IMR-90 (cell line): ENCODE data around the gene STXBP4. TPM values are rescaled to one million over a fixed set of nuclear protein-coding genes. Genes with fewer than 3 reads are reported as not detected.

Source experiments
- ATAC-seq: fragments of 200-7000 bp; cut with Tn5 transposase; 2 replicates; pipeline ENCODE4 v1.9.1; 2020; ENCODE audit warnings: low read depth, mild to moderate bottlenecking, moderate library complexity
- BruUV-seq: library from RNA; stranded (reverse); fragments of 400-500 nt; replicated peaks from 2 replicates; lab custom pipeline; 2021; lab: Mats Ljungman, UMichigan
- CTCF ChIA-PET: fragments of 300-600 bp; formaldehyde crosslinking; extraction: SDS; loops from one replicate; lab custom pipeline; 2021; ENCODE audit warnings: antibody characterized with exemption; lab: Yijun Ruan, JAX
- POLR2A ChIA-PET: fragments of 300-600 bp; sonication (Branson Sonifier 250); formaldehyde crosslinking; loops from one replicate; lab custom pipeline; 2022; ENCODE audit warnings: antibody characterized with exemption; ENCODE audit not compliant: unreplicated experiment; lab: Charles Lee
- DNase-seq: peaks from one replicate; pipeline ENCODE4 v3.0.0; 2013
- H2AFZ ChIP-seq: replicated peaks from 2 replicates; pipeline ENCODE3; 2013; ENCODE audit warnings: low read length, mild to moderate bottlenecking; ENCODE audit not compliant: poor library complexity
- H2AK5ac ChIP-seq: 2 replicates; pipeline ENCODE4 v1.6.1; 2013; ENCODE audit warnings: low read depth, low read length, inconsistent platforms
- H2AK9ac ChIP-seq: replicated peaks from 2 replicates; pipeline ENCODE3; 2013; ENCODE audit warnings: mild to moderate bottlenecking, low read depth, low read length, moderate library complexity; ENCODE audit not compliant: poor library complexity
- H2BK120ac ChIP-seq: 2 replicates; pipeline ENCODE4 v1.6.1; 2013; ENCODE audit warnings: low read depth, low read length, inconsistent platforms
- H2BK15ac ChIP-seq: 3 replicates; pipeline ENCODE4 v1.6.1; 2013; ENCODE audit warnings: low read depth, low read length, inconsistent platforms
- H2BK20ac ChIP-seq: 2 replicates; pipeline ENCODE4 v1.6.1; 2013; ENCODE audit warnings: low read depth, mild to moderate bottlenecking, inconsistent platforms, low read length, moderate library complexity
- H2BK5ac ChIP-seq: 2 replicates; pipeline ENCODE4 v1.6.1; 2013; ENCODE audit warnings: mild to moderate bottlenecking, low read depth, low read length, inconsistent platforms; ENCODE audit not compliant: poor library complexity, severe bottlenecking
- H3K14ac ChIP-seq: replicated peaks from 2 replicates; pipeline ENCODE4 v1.6.1; 2013; ENCODE audit warnings: low read depth, low read length, inconsistent platforms
- H3K18ac ChIP-seq: 2 replicates; pipeline ENCODE4 v1.6.1; 2013; ENCODE audit warnings: low read depth, low read length, control low read depth
- H3K23ac ChIP-seq: 2 replicates; pipeline ENCODE4 v1.6.1; 2013; ENCODE audit warnings: low read depth, low read length, inconsistent platforms
- H3K27ac ChIP-seq: 2 replicates; pipeline ENCODE4 v1.5.1; 2013; ENCODE audit warnings: mild to moderate bottlenecking, control low read depth, low read length; ENCODE audit not compliant: insufficient read depth
- H3K27me3 ChIP-seq: 2 replicates; pipeline ENCODE4 v1.6.1; 2013; ENCODE audit warnings: low read length; ENCODE audit not compliant: control insufficient read depth, insufficient read depth
- H3K36me3 ChIP-seq: 2 replicates; pipeline ENCODE4 v1.6.1; 2013; ENCODE audit warnings: low read length, mixed read lengths; ENCODE audit not compliant: control insufficient read depth, insufficient read depth
- H3K4ac ChIP-seq: 2 replicates; pipeline ENCODE4 v1.6.1; 2013; ENCODE audit warnings: low read depth, low read length, inconsistent platforms
- H3K4me1 ChIP-seq: 2 replicates; pipeline ENCODE4 v1.6.1; 2013; ENCODE audit warnings: low read length, mixed read lengths; ENCODE audit not compliant: control insufficient read depth, insufficient read depth
- H3K4me2 ChIP-seq: 2 replicates; pipeline ENCODE4 v1.6.1; 2013; ENCODE audit warnings: low read depth, mild to moderate bottlenecking, control low read depth, low read length, moderate library complexity
- H3K4me3 ChIP-seq: 2 replicates; pipeline ENCODE4 v1.5.1; 2013; ENCODE audit warnings: low read depth, mild to moderate bottlenecking, control low read depth, low read length, moderate library complexity; ENCODE audit not compliant: insufficient read depth
- H3K56ac ChIP-seq: 2 replicates; pipeline ENCODE4 v1.6.1; 2013; ENCODE audit warnings: low read length, inconsistent platforms; ENCODE audit not compliant: insufficient read depth; ENCODE audit errors: extremely low read depth
- H3K79me1 ChIP-seq, 2 experiments: 2 replicates each; pipeline ENCODE4 v1.6.1; 2013; ENCODE audit warnings: low read length in 2 of 2, inconsistent platforms in 1 of 2, low read depth in 1 of 2
- H3K9ac ChIP-seq: 2 replicates; pipeline ENCODE4 v1.6.1; 2013; ENCODE audit warnings: low read depth, low read length, control low read depth
- H3K9me1 ChIP-seq: 2 replicates; pipeline ENCODE4 v1.6.1; 2013; ENCODE audit warnings: low read length, inconsistent platforms; ENCODE audit not compliant: insufficient read depth
- H3K9me3 ChIP-seq: 2 replicates; pipeline ENCODE4 v1.6.1; 2013; ENCODE audit warnings: low read length; ENCODE audit not compliant: control insufficient read depth, insufficient read depth
- H4K20me1 ChIP-seq: 2 replicates; pipeline ENCODE4 v1.6.1; 2013; ENCODE audit warnings: low read length, inconsistent platforms; ENCODE audit not compliant: insufficient read depth
- H4K5ac ChIP-seq: 2 replicates; pipeline ENCODE4 v1.6.1; 2013; ENCODE audit warnings: mild to moderate bottlenecking, low read depth, low read length, control low read depth
- H4K8ac ChIP-seq, 2 experiments: 2 replicates each; pipeline ENCODE4 v1.6.1; 2013; ENCODE audit warnings: low read depth in 2 of 2, low read length in 2 of 2, control low read depth in 1 of 2, inconsistent platforms in 1 of 2
- H4K91ac ChIP-seq: 2 replicates; pipeline ENCODE4 v1.6.1; 2013; ENCODE audit warnings: low read depth, low read length, inconsistent platforms; ENCODE audit not compliant: insufficient read depth
- CEBPB ChIP-seq: IDR thresholded peaks from 2 replicates; pipeline ENCODE4 v1.6.1; 2012; ENCODE audit warnings: low read depth, low read length, improper control_type of control experiment
- CHD1 ChIP-seq: IDR thresholded peaks from 2 replicates; pipeline ENCODE4 v1.6.1; 2012; ENCODE audit warnings: low read depth, low read length, improper control_type of control experiment
- FOS ChIP-seq: fragments of 150-350 bp; IDR thresholded peaks from 2 replicates; pipeline ENCODE4 v1.6.1; 2016; ENCODE audit warnings: low read depth, low read length
- MAZ ChIP-seq: IDR thresholded peaks from 2 replicates; pipeline ENCODE4 v1.6.1; 2012; ENCODE audit warnings: low read depth, mild to moderate bottlenecking, low read length, improper control_type of control experiment, moderate library complexity, borderline replicate concordance
- MXI1 ChIP-seq: IDR thresholded peaks from 2 replicates; pipeline ENCODE4 v1.6.1; 2012; ENCODE audit warnings: low read depth, mild to moderate bottlenecking, low read length, moderate library complexity, borderline replicate concordance
- NFE2L2 ChIP-seq: fragments of 150-350 bp; IDR thresholded peaks from 2 replicates; pipeline ENCODE4 v1.6.1; 2016; ENCODE audit warnings: low read depth, mild to moderate bottlenecking, low read length
- RAD21 ChIP-seq: IDR thresholded peaks from 2 replicates; pipeline ENCODE4 v1.6.1; 2012; ENCODE audit warnings: low read length, improper control_type of control experiment
- WGBS, 2 experiments: methylation state at CpG; one replicate each; pipeline versions ENCODE4 v1.1.5 to v1.1.7; 2013; ENCODE audit warnings: missing lambda C conversion rate in 2 of 2; ENCODE audit not compliant: insufficient read length in 1 of 2; ENCODE audit errors: extremely low coverage in 2 of 2; 5-methylcytosine and 5-hydroxymethylcytosine counted together
- dilution Hi-C: fragments of 300-500 bp; cut with HindIII; formaldehyde crosslinking; loops from one replicate; pipeline ENCODE4 v1.14.3; 2018; ENCODE audit warnings: low sequenced_read_pairs; ENCODE audit not compliant: unreplicated experiment
- in situ Hi-C: fragments of 300-500 bp; cut with MboI; formaldehyde crosslinking; loops from 3 replicates; pipeline ENCODE4 v1.14.3; 2019; ENCODE audit warnings: low sequenced_read_pairs, inconsistent platforms, mixed read lengths
- intact Hi-C: fragments of 100-400 bp; cut with micrococcal nuclease; formaldehyde crosslinking; loops from 2 replicates; pipeline ENCODE4 v1.10.0; 2022
- polyA plus RNA-seq, 3 experiments: library from polyadenylated mRNA; depleted of rRNA; stranded (reverse); fragments of >200 nt; gene quantifications; 2 replicates each; pipeline ENCODE4 v1.2.3, GENCODE V29; 2012; ENCODE audit warnings: low replicate concordance in 1 of 3
- total RNA-seq: library from RNA; depleted of rRNA; stranded (reverse); fragments of >200 nt; gene quantifications from 2 replicates; pipeline ENCODE4 v1.2.3, GENCODE V29; 2012
- TF ChIP-seq, protein P1 (sequence below): fragments of 150-350 bp; IDR thresholded peaks from 2 replicates; pipeline ENCODE4 v1.6.1; 2017; ENCODE audit warnings: mild to moderate bottlenecking, antibody characterized with exemption, low read length, low read depth

The STXBP4 gene
- total and polyA plus RNA-seq, 2 of the 4 experiments (the other 2 are of a cell fraction) = 4.1 to 20.4 TPM

DNA sequence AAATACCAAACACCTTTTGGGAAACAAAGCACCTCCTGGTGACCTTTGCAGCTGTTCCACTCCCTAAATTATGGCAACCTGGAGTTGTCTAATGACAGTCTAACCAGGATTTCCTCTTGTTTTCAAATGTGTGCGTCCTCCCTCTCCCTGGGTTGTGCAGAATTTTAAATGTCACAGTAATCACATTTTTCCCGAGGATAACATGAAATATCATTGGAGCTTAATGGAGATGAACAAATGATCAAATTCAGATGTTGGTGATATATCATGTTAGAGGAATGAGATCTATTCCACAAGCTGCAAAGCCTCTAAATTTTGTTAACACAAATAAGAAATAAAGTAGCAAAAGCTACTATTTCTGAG, 209.3 kb downstream of the STXBP4 start:
- Histone ChIP-seq H3K36me3 (no peaks in the 10 kb centered on the region), H2AFZ (no peak overlapping the region), H3K4me1 (peaks cover 2% of the 10 kb centered on the region; the same call in 1 of the 2 replicates), H3K79me1 (no peaks in the 10 kb centered on the region), H2BK5ac (no peak overlapping the region), H3K56ac (no peak overlapping the region), H3K27ac (no peak overlapping the region), H2BK15ac (no peak overlapping the region), H3K4me3 (no peak overlapping the region), H4K91ac (no peak overlapping the region), H4K5ac (no peak overlapping the region), H2BK120ac (no peak overlapping the region), H3K9me1 (0 out of 2 replicates have a peak, but pooled peaks cover 2% of the 10 kb centered on the region), H4K8ac (no peak overlapping the region), H3K4me2 (no peak overlapping the region), H3K27me3 (no peaks in the 10 kb centered on the region), H3K9me3 (no peaks in the 10 kb centered on the region), H2AK9ac (no peak overlapping the region), H2BK20ac (no peak overlapping the region), H4K20me1 (no peaks in the 10 kb centered on the region), H3K4ac (no peak overlapping the region), H3K14ac (no peak overlapping the region), H2AK5ac (no peak overlapping the region), H3K23ac (no peak overlapping the region), H3K18ac (no peak overlapping the region), H3K9ac (no peak overlapping the region)
- WGBS, 2 experiments = no CpG with 5 or more reads among the region's 2 CpGs
- no TSS peak for BruUV-seq
- no peak for DNase-seq
- POLR2A ChIA-PET = no interaction called here
- intact Hi-C loops = no loop called here
- CTCF ChIA-PET = no interaction called here
- no peak for TF ChIP-seq RAD21
- no peak for TF ChIP-seq NFE2L2
- TF ChIP-seq MXI1 = no peak
- no peak for TF ChIP-seq CEBPB
- no peak for TF ChIP-seq FOS
- no peak for TF ChIP-seq CHD1
- no peak for TF ChIP-seq MAZ
- TF ChIP-seq, protein P1, sequence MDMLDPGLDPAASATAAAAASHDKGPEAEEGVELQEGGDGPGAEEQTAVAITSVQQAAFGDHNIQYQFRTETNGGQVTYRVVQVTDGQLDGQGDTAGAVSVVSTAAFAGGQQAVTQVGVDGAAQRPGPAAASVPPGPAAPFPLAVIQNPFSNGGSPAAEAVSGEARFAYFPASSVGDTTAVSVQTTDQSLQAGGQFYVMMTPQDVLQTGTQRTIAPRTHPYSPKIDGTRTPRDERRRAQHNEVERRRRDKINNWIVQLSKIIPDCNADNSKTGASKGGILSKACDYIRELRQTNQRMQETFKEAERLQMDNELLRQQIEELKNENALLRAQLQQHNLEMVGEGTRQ = no peak
- in situ Hi-C loops = no loop called here
- ATAC-seq = no peak
- dilution Hi-C loops = no loop called here
